Mesothelial cell of epicardium (in vitro differentiated cells): Measurements from ENCODE around the gene GAGE10. TPM values are rescaled to one million over a fixed set of nuclear protein-coding genes. Genes with fewer than 3 reads are reported as not detected.

Experiments used
- DNase-seq, 2 experiments: peaks; one replicate each; pipeline ENCODE4 v3.0.0; 2021; ENCODE audit warnings: low spot score in 2 of 2; ENCODE audit not compliant: unreplicated experiment in 2 of 2
- H3K27ac Mint-ChIP-seq: 2 replicates; pipeline ENCODE4 v1.8.0; 2021; ENCODE audit warnings: mixed read lengths
- H3K27me3 Mint-ChIP-seq: 2 replicates; pipeline ENCODE4 v1.8.0; 2021; ENCODE audit warnings: low read depth, mixed read lengths
- H3K36me3 Mint-ChIP-seq: 2 replicates; pipeline ENCODE4 v1.8.0; 2021; ENCODE audit warnings: mixed read lengths
- H3K4me1 Mint-ChIP-seq: 2 replicates; pipeline ENCODE4 v1.8.0; 2021; ENCODE audit warnings: mixed read lengths
- H3K4me3 Mint-ChIP-seq: 2 replicates; pipeline ENCODE4 v1.8.0; 2021; ENCODE audit warnings: mild to moderate bottlenecking, moderate library complexity, mixed read lengths
- H3K9me3 Mint-ChIP-seq: 2 replicates; pipeline ENCODE4 v1.8.0; 2021; ENCODE audit warnings: mixed read lengths
- total RNA-seq: library from RNA; stranded (reverse); gene quantifications from 3 replicates; pipeline ENCODE4 v1.2.1, GENCODE V29; 2021
- TF ChIP-seq, protein P1 (sequence below): fragments of 200-600 bp; sonication (generic); IDR thresholded peaks from one replicate; pipeline ENCODE4 v1.5.0; 2021; ENCODE audit warnings: antibody characterized with exemption; ENCODE audit not compliant: unreplicated experiment

The GAGE10 gene
- total RNA-seq, 1 donor from 2014 or later = not detected

DNA sequence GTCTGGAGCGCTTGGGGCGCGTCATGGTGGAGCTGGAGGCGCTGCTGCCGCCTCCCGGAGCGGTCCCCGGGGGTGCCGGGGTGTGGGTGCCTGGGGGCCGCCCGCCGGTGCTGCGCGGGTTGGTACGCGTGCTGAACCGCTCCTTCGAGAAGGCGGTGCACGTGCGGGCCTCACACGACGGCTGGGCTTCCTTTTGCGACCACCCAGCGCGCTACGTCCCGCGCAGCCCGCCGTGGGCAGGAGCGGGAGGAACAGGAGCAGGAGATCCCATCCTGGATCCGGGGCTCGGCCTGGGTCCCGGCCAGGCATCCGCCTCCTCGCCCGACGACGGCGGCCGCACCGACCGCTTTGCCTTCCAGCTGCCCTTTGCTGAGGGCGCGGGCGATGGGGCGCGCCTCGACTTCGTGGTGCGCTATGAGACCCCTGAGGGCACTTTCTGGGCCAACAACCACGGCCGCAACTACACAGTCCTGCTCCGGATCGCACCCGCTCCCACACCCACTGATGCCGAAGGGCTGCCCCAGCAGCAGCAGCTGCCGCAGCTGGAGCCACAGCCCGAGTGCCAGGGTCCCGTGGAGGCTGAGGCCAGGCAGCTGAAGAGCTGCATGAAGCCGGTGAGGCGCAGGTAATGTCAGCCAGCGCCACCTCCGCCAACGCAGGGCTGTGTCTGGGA is 33.1 kb upstream of the GAGE10 start:
- H3K4me3 Mint-ChIP-seq = peak overlapping the region; percentile 48
- H3K27me3 Mint-ChIP-seq = no peaks in the 10 kb centered on the region
- H3K9me3 Mint-ChIP-seq = peaks cover 16% of the 10 kb centered on the region
- H3K27ac Mint-ChIP-seq = peak overlapping the region; percentile 54
- H3K4me1 Mint-ChIP-seq = peaks cover 24% of the 10 kb centered on the region
- DNase-seq = no peak
- TF ChIP-seq, protein P1, sequence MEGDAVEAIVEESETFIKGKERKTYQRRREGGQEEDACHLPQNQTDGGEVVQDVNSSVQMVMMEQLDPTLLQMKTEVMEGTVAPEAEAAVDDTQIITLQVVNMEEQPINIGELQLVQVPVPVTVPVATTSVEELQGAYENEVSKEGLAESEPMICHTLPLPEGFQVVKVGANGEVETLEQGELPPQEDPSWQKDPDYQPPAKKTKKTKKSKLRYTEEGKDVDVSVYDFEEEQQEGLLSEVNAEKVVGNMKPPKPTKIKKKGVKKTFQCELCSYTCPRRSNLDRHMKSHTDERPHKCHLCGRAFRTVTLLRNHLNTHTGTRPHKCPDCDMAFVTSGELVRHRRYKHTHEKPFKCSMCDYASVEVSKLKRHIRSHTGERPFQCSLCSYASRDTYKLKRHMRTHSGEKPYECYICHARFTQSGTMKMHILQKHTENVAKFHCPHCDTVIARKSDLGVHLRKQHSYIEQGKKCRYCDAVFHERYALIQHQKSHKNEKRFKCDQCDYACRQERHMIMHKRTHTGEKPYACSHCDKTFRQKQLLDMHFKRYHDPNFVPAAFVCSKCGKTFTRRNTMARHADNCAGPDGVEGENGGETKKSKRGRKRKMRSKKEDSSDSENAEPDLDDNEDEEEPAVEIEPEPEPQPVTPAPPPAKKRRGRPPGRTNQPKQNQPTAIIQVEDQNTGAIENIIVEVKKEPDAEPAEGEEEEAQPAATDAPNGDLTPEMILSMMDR = no peak
- peaks cover 2% of the 10 kb centered on the region for H3K36me3 Mint-ChIP-seq

DNA sequence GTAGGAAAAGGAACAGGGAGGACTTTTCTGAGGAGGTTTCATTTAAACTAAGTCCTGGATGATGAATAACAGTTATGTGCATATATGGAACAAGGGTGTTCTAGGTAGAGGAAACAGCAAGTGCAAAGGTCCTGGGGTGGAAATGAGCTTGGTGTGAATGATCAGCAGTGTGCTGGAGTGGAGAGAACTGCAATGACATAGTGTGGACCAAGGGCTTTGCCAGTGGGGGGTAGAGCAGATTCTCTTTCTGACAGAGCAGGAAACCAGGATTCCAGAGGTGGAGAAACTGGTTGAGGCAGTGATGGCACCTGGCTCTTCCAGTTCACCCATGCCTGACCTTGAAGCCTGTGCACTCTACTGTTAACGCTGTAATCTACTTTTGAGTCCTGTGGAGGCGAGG is 32.1 kb upstream of the GAGE10 start:
- H3K9me3 Mint-ChIP-seq = peaks cover 16% of the 10 kb centered on the region
- TF ChIP-seq, protein P1 = no peak
- peaks cover 2% of the 10 kb centered on the region for H3K36me3 Mint-ChIP-seq
- DNase-seq = no peak
- H3K4me3 Mint-ChIP-seq = peak overlapping the region; percentile 48
- no peaks in the 10 kb centered on the region for H3K27me3 Mint-ChIP-seq
- peak overlapping the region; percentile 54 for H3K27ac Mint-ChIP-seq
- peaks cover 24% of the 10 kb centered on the region for H3K4me1 Mint-ChIP-seq

DNA sequence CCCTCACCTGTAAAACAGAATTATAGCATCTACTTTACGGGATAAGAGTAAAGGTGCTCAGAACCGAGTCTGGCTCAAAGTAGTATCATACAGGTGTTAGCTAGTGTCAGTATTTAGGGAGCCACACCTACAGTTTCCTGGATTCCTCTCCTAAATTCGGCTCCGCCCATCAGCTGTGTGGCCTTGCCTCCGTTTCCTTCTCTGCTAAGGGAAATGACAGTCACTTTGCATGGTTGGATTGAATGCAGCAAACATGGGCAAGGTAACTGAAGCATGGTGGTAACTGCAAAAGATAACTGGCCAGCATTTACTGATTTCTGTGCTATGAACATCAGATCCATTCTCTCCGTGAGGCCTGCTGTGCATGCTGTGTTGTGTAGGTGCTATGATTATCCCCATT is 31.0 kb upstream of the GAGE10 start:
- TF ChIP-seq, protein P1 = no peak
- Mint-ChIP-seq H3K4me1 (peaks cover 24% of the 10 kb centered on the region), H3K9me3 (peaks cover 16% of the 10 kb centered on the region), H3K36me3 (peaks cover 2% of the 10 kb centered on the region), H3K27me3 (no peaks in the 10 kb centered on the region), H3K27ac (no peak overlapping the region), H3K4me3 (no peak overlapping the region)
- no peak for DNase-seq

DNA sequence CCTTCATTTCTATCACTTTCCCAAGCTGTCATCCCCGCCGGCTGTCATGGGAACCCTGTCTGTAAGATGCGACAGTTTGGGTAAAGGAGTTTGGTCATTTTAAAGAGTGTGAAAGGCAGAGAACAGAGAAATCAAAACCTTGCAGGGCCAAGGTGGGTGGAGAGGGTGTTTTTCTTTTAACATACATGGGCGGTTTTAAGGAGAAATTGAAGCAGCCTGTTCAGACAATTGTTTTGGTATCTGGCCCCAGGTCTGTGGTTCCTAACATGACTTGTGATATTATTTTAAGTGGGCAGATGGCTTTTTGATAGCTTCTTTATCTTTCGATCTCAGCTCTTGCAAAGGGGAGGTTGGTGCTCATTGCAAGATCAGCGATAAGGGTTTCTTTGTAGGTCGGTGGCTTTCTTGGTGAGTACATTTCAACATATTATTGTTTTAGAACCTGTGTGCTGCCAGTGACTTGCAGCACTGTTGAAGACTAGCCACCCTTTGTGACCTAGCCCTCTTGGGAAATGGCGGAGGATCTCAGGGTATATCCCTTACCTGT is 30.2 kb upstream of the GAGE10 start:
- no peaks in the 10 kb centered on the region for H3K27me3 Mint-ChIP-seq
- H3K4me1 Mint-ChIP-seq = peaks cover 22% of the 10 kb centered on the region
- peaks cover 2% of the 10 kb centered on the region for H3K36me3 Mint-ChIP-seq
- DNase-seq = no peak
- peaks cover 13% of the 10 kb centered on the region for H3K9me3 Mint-ChIP-seq
- H3K27ac Mint-ChIP-seq = no peak overlapping the region
- TF ChIP-seq, protein P1 = no peak
- H3K4me3 Mint-ChIP-seq = no peak overlapping the region

DNA sequence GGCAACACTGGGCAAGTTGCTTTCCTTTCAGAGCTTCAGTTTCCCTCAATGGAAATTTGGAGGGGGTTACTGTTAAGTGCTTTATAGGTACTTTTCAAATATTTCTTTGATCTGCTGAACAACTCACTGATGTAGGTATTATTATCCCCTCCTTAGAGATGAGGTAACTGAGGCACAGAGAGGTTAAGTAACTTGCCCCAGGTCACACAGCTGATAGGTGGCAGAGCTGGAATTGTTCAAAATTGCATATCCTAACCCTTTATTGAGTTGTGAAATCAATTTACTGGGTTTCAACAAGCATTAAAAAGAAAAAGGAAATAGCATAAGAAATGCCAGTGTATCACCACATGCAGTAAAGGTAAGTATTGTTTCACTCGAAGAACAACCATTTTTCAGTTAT is 27.2 kb upstream of the GAGE10 start:
- peaks cover 2% of the 10 kb centered on the region for H3K36me3 Mint-ChIP-seq
- peaks cover 8% of the 10 kb centered on the region for H3K9me3 Mint-ChIP-seq
- peaks cover 16% of the 10 kb centered on the region for H3K4me1 Mint-ChIP-seq
- TF ChIP-seq, protein P1 = no peak
- no peak overlapping the region for H3K4me3 Mint-ChIP-seq
- no peak overlapping the region for H3K27ac Mint-ChIP-seq
- H3K27me3 Mint-ChIP-seq = no peaks in the 10 kb centered on the region
- DNase-seq = no peak
